Measurements from ENCODE around the gene SLC9A9.
"Not testable (repeated sequence)": the region's sequence is repeated elsewhere in the genome, so short reads cannot be mapped to it uniquely, and the experiment has no call there.

Gene SLC9A9

DNA sequence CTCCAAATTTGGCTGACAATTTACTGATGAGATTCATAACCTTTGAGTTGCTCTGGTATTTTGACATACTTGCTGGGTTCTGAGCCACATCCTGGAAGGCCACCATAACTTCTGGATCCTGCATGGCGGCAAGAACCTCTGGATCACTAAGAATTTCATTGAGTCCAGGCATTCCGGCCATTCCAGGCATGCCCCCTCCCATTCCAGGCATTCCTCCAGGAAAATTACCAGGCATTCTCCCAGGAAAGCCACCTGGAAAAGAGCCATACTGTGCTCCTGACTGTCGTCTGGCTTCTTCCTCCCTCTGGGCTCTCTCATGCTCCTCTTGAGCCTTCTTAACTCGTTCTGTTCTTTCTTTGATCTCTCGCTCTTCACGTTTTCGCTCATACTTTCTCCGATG lies 331.1 kb downstream of the SLC9A9 start:
- H3K4me3 Mint-ChIP-seq; ATAC-seq (replicated peaks); H3K36me3 Mint-ChIP-seq; H3K27ac Mint-ChIP-seq; H3K27me3 Mint-ChIP-seq; DNase-seq; H3K9me3 Mint-ChIP-seq: not testable (repeated sequence)
- peaks cover 19 to 32% of the 10 kb centered on the region in 2 donors for H3K4me1 Mint-ChIP-seq

DNA sequence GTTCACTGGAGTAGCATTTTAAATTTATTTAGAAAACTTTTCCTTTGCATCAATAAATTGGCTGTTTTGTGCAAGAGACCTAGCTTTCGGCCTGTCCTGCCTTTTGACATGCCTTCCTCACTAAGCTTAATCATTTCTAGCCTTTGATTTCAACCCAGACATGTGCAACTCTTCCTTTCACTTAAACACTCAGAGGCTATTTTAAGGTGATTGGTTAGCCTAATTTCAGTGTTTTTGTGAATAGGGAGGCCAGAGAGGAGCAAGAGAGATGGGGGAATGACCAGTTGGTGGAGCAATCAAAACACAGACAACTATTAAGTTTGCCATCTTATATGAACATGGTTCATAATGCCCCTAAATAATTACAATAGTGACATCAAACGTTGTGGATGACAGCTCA lies 333.4 kb downstream of the SLC9A9 start:
- DNase-seq (no peak), ATAC-seq (replicated peaks) (no peak)
- no peak overlapping the region for H3K4me3 Mint-ChIP-seq
- no peak overlapping the region for H3K27ac Mint-ChIP-seq
- no peaks in the 10 kb centered on the region for H3K27me3 Mint-ChIP-seq
- no peaks in the 10 kb centered on the region for H3K9me3 Mint-ChIP-seq
- H3K4me1 Mint-ChIP-seq: peaks cover 23 to 25% of the 10 kb centered on the region in 2 donors
- H3K36me3 Mint-ChIP-seq: peaks cover 4 to 6% of the 10 kb centered on the region in 2 donors

DNA sequence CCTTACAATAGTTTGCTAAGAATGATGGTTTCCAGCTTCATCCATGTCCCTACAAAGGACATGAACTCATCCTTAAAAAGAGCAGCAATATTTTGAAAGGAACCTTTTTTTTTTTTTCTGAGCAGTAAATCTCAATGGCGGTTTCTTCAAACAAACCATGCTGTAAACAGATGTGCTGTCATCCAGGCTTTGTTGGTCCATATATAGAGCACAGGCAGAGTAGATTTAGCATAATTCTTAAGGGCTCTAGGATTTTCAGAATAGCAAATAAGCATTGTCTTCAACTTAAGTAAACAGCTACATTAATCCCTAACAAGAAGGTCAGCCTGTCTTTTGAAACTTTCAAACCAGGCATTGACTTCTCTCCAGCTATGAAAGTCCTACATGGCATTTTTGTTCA lies 334.2 kb downstream of the SLC9A9 start:
- DNase-seq (no peak), ATAC-seq (replicated peaks) (no peak)
- Mint-ChIP-seq H3K27ac (no peak overlapping the region), H3K9me3 (no peaks in the 10 kb centered on the region), H3K4me1 (peaks cover 16 to 18% of the 10 kb centered on the region in 2 donors), H3K36me3 (peaks cover 4 to 6% of the 10 kb centered on the region in 2 donors), H3K4me3 (no peak overlapping the region), H3K27me3 (no peaks in the 10 kb centered on the region)

DNA sequence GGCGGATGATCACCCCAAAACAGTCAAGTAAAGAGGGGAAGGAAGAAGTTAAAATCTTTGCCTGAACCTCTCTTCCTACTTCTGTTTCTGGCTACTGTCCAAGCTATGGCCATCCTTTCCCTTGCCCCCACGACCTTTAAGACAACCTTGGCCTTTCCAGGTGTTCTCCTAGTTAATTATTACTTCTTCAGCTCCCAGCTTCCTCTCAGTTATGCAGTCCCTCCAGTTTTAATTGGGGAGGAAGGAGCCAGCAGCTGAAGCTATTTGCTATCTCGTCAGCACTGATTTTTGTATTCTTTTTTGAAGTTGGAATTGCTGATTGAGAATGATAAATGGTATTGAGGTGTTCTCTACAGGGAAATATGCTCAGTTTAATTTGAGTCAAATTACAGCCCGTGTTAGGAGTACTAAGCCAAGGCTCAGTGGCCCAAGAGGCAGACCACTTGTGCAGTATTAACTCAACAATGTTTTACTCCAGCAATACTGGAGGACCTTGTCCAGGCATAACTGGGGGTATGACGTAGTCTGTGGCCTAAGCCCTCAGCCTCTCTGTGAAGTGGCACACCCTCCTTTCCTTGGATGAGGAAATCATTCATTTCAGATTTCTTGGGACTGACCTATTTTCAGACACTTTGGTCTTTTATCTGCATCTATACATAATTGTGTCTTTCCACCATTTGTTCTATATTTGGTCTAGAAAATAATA lies 336.9 kb downstream of the SLC9A9 start:
- ATAC-seq (replicated peaks): no peak
- no peak for DNase-seq
- peaks cover 3% of the 10 kb centered on the region in 2 donors for H3K36me3 Mint-ChIP-seq
- H3K4me3 Mint-ChIP-seq: no peak overlapping the region
- H3K27me3 Mint-ChIP-seq: no peaks in the 10 kb centered on the region
- no peaks in the 10 kb centered on the region for H3K9me3 Mint-ChIP-seq
- no peak overlapping the region for H3K27ac Mint-ChIP-seq
- H3K4me1 Mint-ChIP-seq: peaks cover 14 to 16% of the 10 kb centered on the region in 2 donors

DNA sequence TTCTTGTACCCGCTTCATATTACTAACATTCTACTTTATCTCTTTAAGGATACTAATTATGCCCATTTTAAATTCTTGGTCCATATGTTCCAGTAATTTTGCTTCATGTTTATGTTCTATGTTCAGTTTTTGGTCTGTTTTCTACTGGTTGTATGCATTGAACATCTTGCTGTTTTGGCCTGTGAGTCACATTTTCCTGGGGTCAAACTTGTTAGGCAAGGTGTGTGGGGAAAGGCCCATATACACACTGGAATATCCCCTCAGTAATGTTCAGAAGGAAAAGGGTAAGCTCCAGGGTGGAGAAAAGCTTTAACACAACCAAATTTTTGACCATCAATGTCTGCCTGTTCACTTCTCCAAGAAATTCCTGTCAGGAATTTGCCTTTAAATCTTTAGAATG lies 337.7 kb downstream of the SLC9A9 start:
- H3K4me3 Mint-ChIP-seq: no peak overlapping the region
- no peak overlapping the region for H3K27ac Mint-ChIP-seq
- ATAC-seq (replicated peaks) (peak in 1 of 2 donors; percentile 38), DNase-seq (no peak)
- peaks cover 3% of the 10 kb centered on the region in 2 donors for H3K36me3 Mint-ChIP-seq
- H3K27me3 Mint-ChIP-seq: no peaks in the 10 kb centered on the region
- H3K4me1 Mint-ChIP-seq: peaks cover 8 to 16% of the 10 kb centered on the region in 2 donors
- H3K9me3 Mint-ChIP-seq: no peaks in the 10 kb centered on the region

DNA sequence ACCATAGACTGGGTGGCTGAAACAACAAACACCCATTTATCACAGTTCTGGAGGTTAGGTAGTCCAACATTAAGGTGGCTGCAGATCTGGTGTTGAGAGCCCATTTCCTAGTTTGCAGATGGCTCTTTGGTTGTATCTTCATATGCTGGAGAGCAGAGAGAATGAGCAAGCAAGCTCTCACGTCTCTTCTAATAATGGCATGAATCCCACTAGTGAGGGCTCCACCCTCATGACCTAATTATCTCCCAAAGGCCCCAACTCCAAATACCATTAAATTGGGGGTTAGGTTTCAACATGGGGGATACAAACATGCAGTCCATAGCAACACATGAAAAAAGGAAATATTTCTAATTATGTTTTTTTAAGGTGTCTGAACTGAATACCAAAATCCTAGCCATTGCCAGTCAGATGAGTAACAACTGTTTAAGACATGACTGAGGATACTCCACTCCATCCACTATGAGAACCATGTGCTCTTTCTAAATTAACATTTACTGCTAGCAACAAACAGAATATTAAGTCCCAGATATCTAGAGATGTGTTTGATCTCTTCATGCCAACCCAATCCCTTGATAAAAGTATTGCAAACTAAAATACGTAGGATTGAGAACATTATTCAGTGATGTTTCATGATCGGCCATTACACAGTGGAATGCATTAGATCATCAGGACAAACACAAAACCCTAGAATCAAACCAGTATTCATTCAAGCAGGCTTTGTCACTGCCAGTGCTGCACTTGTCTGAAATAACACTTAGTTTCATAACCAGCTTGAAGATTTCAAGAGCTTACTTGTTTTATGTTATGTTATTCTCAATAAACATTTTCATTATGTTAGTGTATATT lies 340.3 kb downstream of the SLC9A9 start:
- Mint-ChIP-seq H3K4me3 (no peak overlapping the region), H3K9me3 (no peaks in the 10 kb centered on the region), H3K36me3 (peaks cover 3 to 5% of the 10 kb centered on the region in 2 donors), H3K27ac (no peak overlapping the region), H3K27me3 (no peaks in the 10 kb centered on the region), H3K4me1 (peaks cover 0 to 8% of the 10 kb centered on the region in 2 donors)
- DNase-seq (no peak), ATAC-seq (replicated peaks) (no peak)

DNA sequence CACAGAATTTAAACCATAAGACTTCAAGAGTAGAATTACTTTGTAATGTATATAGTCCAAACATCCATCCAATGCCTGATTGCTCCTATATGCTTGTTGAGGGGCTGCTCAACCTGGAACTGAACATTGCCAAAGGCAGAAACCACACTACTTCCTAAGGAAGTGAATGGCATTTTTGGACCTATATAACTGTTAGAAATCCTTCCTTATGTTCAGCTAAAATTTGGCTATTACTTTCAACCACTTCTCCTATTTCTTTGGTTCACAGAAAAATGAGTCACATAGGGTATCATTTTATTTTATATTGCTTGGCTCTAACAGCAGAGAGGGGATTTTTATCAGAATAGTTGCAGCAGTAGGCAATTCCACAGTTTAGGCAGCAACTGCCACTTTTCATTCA lies 342.1 kb downstream of the SLC9A9 start:
- no peaks in the 10 kb centered on the region for H3K27me3 Mint-ChIP-seq
- peaks cover 2 to 3% of the 10 kb centered on the region in 2 donors for H3K36me3 Mint-ChIP-seq
- ATAC-seq (replicated peaks) (peak in 1 of 2 donors; percentile 29), DNase-seq (no peak)
- no peaks in the 10 kb centered on the region for H3K9me3 Mint-ChIP-seq
- H3K4me1 Mint-ChIP-seq: peaks cover 0 to 8% of the 10 kb centered on the region in 2 donors
- no peak overlapping the region for H3K4me3 Mint-ChIP-seq
- no peak overlapping the region for H3K27ac Mint-ChIP-seq

DNA sequence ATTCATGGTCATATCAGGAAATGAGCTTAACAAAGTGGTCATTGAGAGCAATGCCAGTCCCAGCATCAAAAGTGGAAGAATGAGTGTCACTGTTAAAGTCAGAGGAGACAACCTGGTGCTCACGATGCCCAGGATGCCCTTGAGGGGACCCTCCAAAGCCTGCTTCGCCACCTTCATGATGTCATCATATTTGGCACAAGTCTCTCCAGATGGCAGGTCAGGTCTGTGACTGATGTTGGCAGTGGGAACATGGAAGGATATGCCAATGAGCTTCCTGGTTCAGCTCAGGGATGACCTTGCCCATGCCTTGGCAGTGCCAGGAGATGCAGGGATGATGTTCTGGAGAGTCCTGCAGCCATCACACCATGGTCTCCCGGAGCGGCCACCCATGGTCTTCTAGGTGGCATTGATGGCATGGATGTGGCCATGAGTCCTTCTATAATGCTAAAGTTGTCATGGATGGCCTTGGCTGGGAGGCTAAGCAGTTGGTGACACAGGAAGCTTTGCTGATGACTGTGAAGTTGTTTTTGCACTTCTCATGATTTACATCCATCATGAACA lies 344.9 kb downstream of the SLC9A9 start:
- no peak for ATAC-seq (replicated peaks)
- DNase-seq: no peak
- Mint-ChIP-seq H3K9me3 (no peaks in the 10 kb centered on the region), H3K36me3 (peaks cover 0 to 2% of the 10 kb centered on the region in 2 donors), H3K4me3 (no peak overlapping the region), H3K27ac (no peak overlapping the region), H3K27me3 (no peaks in the 10 kb centered on the region), H3K4me1 (no peaks in the 10 kb centered on the region)

DNA sequence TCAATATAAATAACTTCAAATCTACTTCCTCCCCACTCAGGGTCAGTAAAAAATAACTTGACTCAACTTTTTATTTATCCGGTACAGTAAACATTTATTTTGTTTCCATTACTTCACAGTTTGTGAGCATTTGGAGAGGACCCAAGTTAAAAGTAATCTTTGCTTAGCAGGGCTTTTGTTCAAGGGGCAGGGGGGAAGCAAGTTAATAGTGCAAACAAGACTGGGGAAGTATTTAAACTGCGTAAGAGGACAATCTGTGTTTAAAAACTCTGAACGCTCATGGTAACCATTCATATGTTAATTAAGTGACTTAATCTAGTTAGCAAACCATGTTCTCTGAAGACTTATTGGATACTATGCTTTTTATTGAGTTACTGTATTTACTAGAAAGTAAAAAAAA lies 346.2 kb downstream of the SLC9A9 start:
- no peaks in the 10 kb centered on the region for H3K4me1 Mint-ChIP-seq
- DNase-seq (no peak), ATAC-seq (replicated peaks) (no peak)
- no peak overlapping the region for H3K4me3 Mint-ChIP-seq
- H3K9me3 Mint-ChIP-seq: no peaks in the 10 kb centered on the region
- no peak overlapping the region for H3K27ac Mint-ChIP-seq
- H3K36me3 Mint-ChIP-seq: peaks cover 0 to 2% of the 10 kb centered on the region in 2 donors
- H3K27me3 Mint-ChIP-seq: no peaks in the 10 kb centered on the region

DNA sequence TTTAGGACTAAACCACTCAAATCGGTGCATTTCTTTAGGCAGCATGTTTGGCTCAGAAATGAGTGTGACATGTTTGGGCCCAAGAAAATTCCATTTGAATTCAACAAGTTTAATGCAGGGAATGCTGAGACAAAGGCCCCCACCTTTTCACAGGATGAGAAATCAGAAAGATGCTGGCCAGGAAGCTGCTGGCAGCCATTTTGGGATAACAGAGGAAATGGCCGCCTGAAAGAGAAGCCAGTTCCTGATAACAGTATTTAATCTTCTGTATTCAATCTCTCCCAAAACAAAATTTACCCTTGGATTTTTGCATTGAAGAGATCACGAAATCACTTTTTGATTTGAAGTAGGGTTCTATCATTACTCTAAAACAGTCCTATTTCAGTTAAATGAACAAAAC lies 350.9 kb downstream of the SLC9A9 start:
- Mint-ChIP-seq H3K4me3 (no peak overlapping the region), H3K9me3 (peaks cover 0 to under 1% of the 10 kb centered on the region in 2 donors), H3K27ac (no peak overlapping the region), H3K36me3 (peaks cover under 1% of the 10 kb centered on the region in 2 donors), H3K4me1 (peaks cover 0 to 2% of the 10 kb centered on the region in 2 donors), H3K27me3 (no peaks in the 10 kb centered on the region)
- ATAC-seq (replicated peaks): no peak
- DNase-seq: no peak

DNA sequence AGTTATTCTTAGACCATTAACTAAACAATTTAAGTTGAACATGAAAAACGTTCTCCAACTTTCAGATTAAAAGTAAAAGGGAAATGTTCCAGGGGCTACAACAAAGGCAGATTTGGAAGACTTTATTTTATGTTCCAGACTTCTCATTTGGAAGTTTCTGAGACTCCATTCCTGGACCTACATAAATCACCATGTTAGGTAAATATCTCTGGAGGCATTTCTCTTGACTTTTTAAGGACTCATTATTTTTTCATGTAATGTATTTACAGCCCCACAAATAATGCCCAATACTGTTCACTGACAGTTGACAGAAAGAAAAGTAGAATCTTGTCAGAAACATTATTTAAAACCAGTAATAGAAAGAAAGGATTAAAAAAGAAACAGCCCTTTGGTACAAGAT lies 352.1 kb downstream of the SLC9A9 start:
- DNase-seq (no peak), ATAC-seq (replicated peaks) (no peak)
- H3K27ac Mint-ChIP-seq: no peak overlapping the region
- peaks cover 2 to 5% of the 10 kb centered on the region in 2 donors for H3K4me1 Mint-ChIP-seq
- no peaks in the 10 kb centered on the region for H3K27me3 Mint-ChIP-seq
- no peak overlapping the region for H3K4me3 Mint-ChIP-seq
- peaks cover 3 to 4% of the 10 kb centered on the region in 2 donors for H3K36me3 Mint-ChIP-seq
- H3K9me3 Mint-ChIP-seq: peaks cover 1 to 4% of the 10 kb centered on the region in 2 donors

DNA sequence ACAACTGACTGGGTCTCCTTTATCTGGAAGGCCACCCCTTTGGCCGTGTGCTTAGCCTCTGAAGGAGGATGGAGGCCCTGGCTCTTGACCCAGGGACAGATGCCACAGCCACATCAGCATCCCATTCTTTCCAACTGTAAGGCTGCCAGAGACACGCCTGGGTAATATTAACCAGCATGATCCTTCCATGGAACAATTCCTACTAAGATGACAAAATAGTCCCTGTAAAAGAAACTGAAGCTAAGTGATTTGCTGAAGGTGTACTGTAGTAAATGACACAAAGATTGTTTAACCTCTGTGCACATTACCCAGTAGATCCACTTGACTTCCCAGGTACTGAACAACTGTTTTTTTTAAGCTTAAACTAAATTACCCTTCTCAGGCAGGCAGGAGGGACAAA lies 352.7 kb downstream of the SLC9A9 start:
- no peak overlapping the region for H3K4me3 Mint-ChIP-seq
- H3K27ac Mint-ChIP-seq: no peak overlapping the region
- ATAC-seq (replicated peaks) (no peak), DNase-seq (no peak)
- H3K4me1 Mint-ChIP-seq: peaks cover 2 to 5% of the 10 kb centered on the region in 2 donors
- no peaks in the 10 kb centered on the region for H3K27me3 Mint-ChIP-seq
- H3K9me3 Mint-ChIP-seq: peaks cover 1 to 4% of the 10 kb centered on the region in 2 donors
- H3K36me3 Mint-ChIP-seq: peaks cover 3 to 4% of the 10 kb centered on the region in 2 donors

DNA sequence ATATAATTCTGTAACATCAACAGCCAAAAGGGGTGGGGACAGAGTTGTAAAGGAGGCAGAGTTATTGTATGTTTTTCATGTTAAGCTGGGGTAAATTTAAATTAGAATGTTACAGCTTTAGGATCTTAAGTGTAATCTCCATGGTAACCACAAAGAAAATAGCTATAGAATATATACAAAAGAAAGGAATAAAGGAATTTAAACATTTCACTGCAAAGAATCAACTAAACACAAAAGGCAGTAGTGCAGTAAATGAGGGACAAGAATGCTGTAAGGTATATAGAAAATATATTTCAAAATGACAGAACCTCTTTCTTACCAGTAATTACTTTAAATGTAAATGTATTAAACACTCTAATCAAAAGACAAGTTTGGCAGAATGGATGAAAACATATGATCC lies 361.7 kb downstream of the SLC9A9 start:
- H3K4me1 Mint-ChIP-seq: peaks cover 12 to 18% of the 10 kb centered on the region in 2 donors
- no peak overlapping the region for H3K4me3 Mint-ChIP-seq
- no peaks in the 10 kb centered on the region for H3K9me3 Mint-ChIP-seq
- no peak overlapping the region for H3K27ac Mint-ChIP-seq
- ATAC-seq (replicated peaks) (no peak), DNase-seq (no peak)
- peaks cover 4 to 9% of the 10 kb centered on the region in 2 donors for H3K36me3 Mint-ChIP-seq
- no peaks in the 10 kb centered on the region for H3K27me3 Mint-ChIP-seq

DNA sequence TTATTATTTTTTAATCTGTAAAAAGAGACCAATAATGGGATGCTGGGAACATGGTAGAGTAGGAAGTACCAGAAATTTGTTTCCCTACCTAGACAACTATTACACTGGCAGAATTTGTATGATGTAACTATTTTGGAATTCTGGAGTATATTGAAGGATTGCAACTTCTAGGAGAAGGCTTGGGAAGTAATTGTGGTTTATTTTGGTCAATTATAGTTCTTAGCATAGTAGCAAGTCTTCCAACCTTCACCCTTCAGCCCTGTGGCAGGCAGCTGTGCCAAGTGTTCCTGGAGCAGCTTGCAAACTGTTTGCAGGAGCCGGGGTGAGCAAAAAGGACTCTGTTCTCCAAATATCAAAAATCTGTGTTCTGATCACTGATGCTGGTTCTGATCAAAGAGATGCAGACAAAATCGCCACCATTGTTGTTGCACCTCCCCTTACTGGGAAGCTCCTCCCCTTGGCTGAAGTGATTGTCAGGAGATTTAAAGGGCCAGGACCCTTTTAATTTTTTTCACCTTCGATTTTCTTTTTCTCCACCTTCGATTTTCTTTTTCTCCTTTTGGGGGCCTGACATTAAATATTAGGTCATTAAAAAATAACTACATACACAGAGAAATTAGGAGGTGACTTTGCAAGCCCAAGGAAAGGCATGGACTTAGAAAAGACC lies 363.3 kb downstream of the SLC9A9 start:
- Mint-ChIP-seq H3K36me3 (peaks cover 4 to 5% of the 10 kb centered on the region in 2 donors), H3K4me3 (no peak overlapping the region), H3K9me3 (no peaks in the 10 kb centered on the region), H3K27me3 (no peaks in the 10 kb centered on the region), H3K27ac (no peak overlapping the region), H3K4me1 (peaks cover 19 to 28% of the 10 kb centered on the region in 2 donors)
- ATAC-seq (replicated peaks): no peak
- no peak for DNase-seq

Measured in stimulated activated naive B cell treated with anti-CD40 and anti-IgM and Interleukin-4, amounts not matched to agents 10 μg/mL and 1 μg/mL and 100 μg/mL, for 72 hours (primary cell).